Neural cell (in vitro differentiated cells): Measurements from ENCODE around the gene PLA2G3. TPM values are rescaled to one million over a fixed set of nuclear protein-coding genes. Genes with fewer than 3 reads are reported as not detected.

ENCODE experiments used
- H2AFZ ChIP-seq: fragments of 200-600, 300-800 bp; sonication (generic), shearing (Covaris generic); 2 replicates; pipeline ENCODE4 v1.6.0; 2014; ENCODE audit warnings: low read depth, mild to moderate bottlenecking, antibody characterized with exemption, low read length, moderate library complexity
- H3F3A ChIP-seq: fragments of 200-600 bp; shearing (Covaris generic); 2 replicates; pipeline ENCODE4 v1.6.1; 2016; ENCODE audit warnings: mild to moderate bottlenecking, moderate library complexity, mixed read lengths, antibody characterized with exemption, low read length; ENCODE audit not compliant: insufficient read depth, poor library complexity, severe bottlenecking
- H3K27ac ChIP-seq: fragments of 200-600, 300-800 bp; sonication (generic), shearing (Covaris generic); 2 replicates; pipeline ENCODE4 v1.5.1; 2014; ENCODE audit warnings: mild to moderate bottlenecking, low read length, moderate library complexity
- H3K27me3 ChIP-seq: fragments of 300-800, 200-600 bp; sonication (generic), shearing (Covaris generic); 2 replicates; pipeline ENCODE4 v1.6.0; 2014; ENCODE audit warnings: mild to moderate bottlenecking, low read depth, low read length, moderate library complexity; ENCODE audit not compliant: insufficient read depth
- H3K36me3 ChIP-seq: fragments of 300-800, 200-600 bp; sonication (generic), shearing (Covaris generic); 2 replicates; pipeline ENCODE4 v1.5.1; 2014; ENCODE audit warnings: mild to moderate bottlenecking, antibody characterized with exemption, low read length, moderate library complexity; ENCODE audit not compliant: insufficient read depth
- H3K4me2 ChIP-seq: fragments of 300-800, 200-600 bp; sonication (generic), shearing (Covaris generic); 2 replicates; pipeline ENCODE4 v1.6.0; 2014; ENCODE audit warnings: mild to moderate bottlenecking, low read length
- H3K4me3 ChIP-seq: fragments of 300-800, 200-600 bp; sonication (generic), shearing (Covaris generic); 2 replicates; pipeline ENCODE4 v1.5.1; 2014; ENCODE audit warnings: mild to moderate bottlenecking, low read length, moderate library complexity
- H3K79me2 ChIP-seq: fragments of 200-600 bp; shearing (Covaris generic); replicated peaks from 2 replicates; pipeline ENCODE4 v1.6.0; 2014; ENCODE audit warnings: mild to moderate bottlenecking, low read length, moderate library complexity; ENCODE audit not compliant: insufficient read depth
- H3K9ac ChIP-seq: fragments of 300-800, 200-600 bp; sonication (generic), shearing (Covaris generic); 2 replicates; pipeline ENCODE4 v1.6.1; 2016; ENCODE audit warnings: mild to moderate bottlenecking, low read length, mixed read lengths
- H3K9me2 ChIP-seq: fragments of 200-600 bp; shearing (Covaris generic); 2 replicates; pipeline ENCODE4 v1.6.1; 2016; ENCODE audit warnings: mild to moderate bottlenecking, low read length, mixed read lengths; ENCODE audit not compliant: insufficient read depth
- H3K9me3 ChIP-seq: fragments of 200-600, 300-800 bp; sonication (generic), shearing (Covaris generic); 2 replicates; pipeline ENCODE4 v1.6.1; 2016; ENCODE audit warnings: mild to moderate bottlenecking, mixed run types, low read length, moderate library complexity, mixed read lengths
- H4K20me1 ChIP-seq: fragments of 200-600 bp; shearing (Covaris generic); 2 replicates; pipeline ENCODE4 v1.6.1; 2016; ENCODE audit warnings: mild to moderate bottlenecking, mixed run types; ENCODE audit not compliant: insufficient read depth
- EP300 ChIP-seq: fragments of 450-650 bp; conservative IDR thresholded peaks from 2 replicates; pipeline ENCODE4 v1.6.1; 2014; ENCODE audit warnings: antibody characterized with exemption, mild to moderate bottlenecking, moderate library complexity; ENCODE audit not compliant: poor library complexity, severe bottlenecking
- EZH2 ChIP-seq: fragments of 200-600, 300-800 bp; shearing (Covaris generic), sonication (generic); IDR thresholded peaks from 2 replicates; pipeline ENCODE4 v1.6.1; 2014; ENCODE audit warnings: antibody characterized with exemption, low read length, borderline replicate concordance, mild to moderate bottlenecking; ENCODE audit not compliant: insufficient read depth, poor library complexity, severe bottlenecking
- MXI1 ChIP-seq: fragments of 450-650 bp; conservative IDR thresholded peaks from 2 replicates; pipeline ENCODE4 v1.6.1; 2014; ENCODE audit warnings: antibody characterized with exemption, mild to moderate bottlenecking; ENCODE audit not compliant: poor library complexity, severe bottlenecking
- POLR2AphosphoS5 ChIP-seq: IDR thresholded peaks from 2 replicates; pipeline ENCODE4 v1.6.1; 2012
- RAD21 ChIP-seq: fragments of 450-650 bp; conservative IDR thresholded peaks from 2 replicates; pipeline ENCODE4 v1.6.1; 2014; ENCODE audit warnings: antibody characterized with exemption, mild to moderate bottlenecking, moderate library complexity
- REST ChIP-seq: IDR thresholded peaks from 2 replicates; pipeline ENCODE4 v1.6.1; 2012; ENCODE audit warnings: borderline replicate concordance
- SMC3 ChIP-seq: fragments of 450-650 bp; conservative IDR thresholded peaks from 2 replicates; pipeline ENCODE4 v1.6.1; 2014; ENCODE audit warnings: antibody characterized with exemption, mild to moderate bottlenecking, moderate library complexity; ENCODE audit not compliant: poor library complexity
- TAF1 ChIP-seq: IDR thresholded peaks from 2 replicates; pipeline ENCODE4 v1.6.1; 2012; ENCODE audit warnings: low read depth
- polyA plus RNA-seq: library from polyadenylated mRNA; depleted of rRNA; stranded (reverse); fragments of >200 nt; gene quantifications from 2 replicates; pipeline ENCODE4 v1.2.3, GENCODE V29; 2014
- TF ChIP-seq, protein P1 (sequence below): fragments of 450-650 bp; IDR thresholded peaks from 2 replicates; pipeline ENCODE4 v1.5.1; 2014; ENCODE audit warnings: antibody characterized with exemption, mild to moderate bottlenecking, moderate library complexity; ENCODE audit not compliant: poor library complexity, severe bottlenecking

Gene PLA2G3
- polyA plus RNA-seq, 1 donor from 2014 or later, result not detected

- Histone ChIP-seq H2AFZ (no peak overlapping the region), H3K27ac (no peak overlapping the region), H3F3A (no peaks in the 10 kb centered on the region), H3K27me3 (peaks cover 25% of the 10 kb centered on the region), H3K36me3 (no peaks in the 10 kb centered on the region), H3K9ac (no peak overlapping the region), H3K4me3 (no peak overlapping the region), H3K79me2 (no peaks in the 10 kb centered on the region), H4K20me1 (no peaks in the 10 kb centered on the region), H3K4me2 (no peak overlapping the region), H3K9me2 (no peaks in the 10 kb centered on the region), H3K9me3 (no peaks in the 10 kb centered on the region)
- TF ChIP-seq RAD21 (no peak), EZH2 (no peak), REST (no peak), EP300 (no peak), TAF1 (no peak), MXI1 (no peak), POLR2AphosphoS5 (no peak), SMC3 (no peak)
- TF ChIP-seq, protein P1, sequence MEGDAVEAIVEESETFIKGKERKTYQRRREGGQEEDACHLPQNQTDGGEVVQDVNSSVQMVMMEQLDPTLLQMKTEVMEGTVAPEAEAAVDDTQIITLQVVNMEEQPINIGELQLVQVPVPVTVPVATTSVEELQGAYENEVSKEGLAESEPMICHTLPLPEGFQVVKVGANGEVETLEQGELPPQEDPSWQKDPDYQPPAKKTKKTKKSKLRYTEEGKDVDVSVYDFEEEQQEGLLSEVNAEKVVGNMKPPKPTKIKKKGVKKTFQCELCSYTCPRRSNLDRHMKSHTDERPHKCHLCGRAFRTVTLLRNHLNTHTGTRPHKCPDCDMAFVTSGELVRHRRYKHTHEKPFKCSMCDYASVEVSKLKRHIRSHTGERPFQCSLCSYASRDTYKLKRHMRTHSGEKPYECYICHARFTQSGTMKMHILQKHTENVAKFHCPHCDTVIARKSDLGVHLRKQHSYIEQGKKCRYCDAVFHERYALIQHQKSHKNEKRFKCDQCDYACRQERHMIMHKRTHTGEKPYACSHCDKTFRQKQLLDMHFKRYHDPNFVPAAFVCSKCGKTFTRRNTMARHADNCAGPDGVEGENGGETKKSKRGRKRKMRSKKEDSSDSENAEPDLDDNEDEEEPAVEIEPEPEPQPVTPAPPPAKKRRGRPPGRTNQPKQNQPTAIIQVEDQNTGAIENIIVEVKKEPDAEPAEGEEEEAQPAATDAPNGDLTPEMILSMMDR, result no peak
Measured at GRCh38 chr22:31087744-31088215, 52.5 kb downstream of the PLA2G3 start.

DNA sequence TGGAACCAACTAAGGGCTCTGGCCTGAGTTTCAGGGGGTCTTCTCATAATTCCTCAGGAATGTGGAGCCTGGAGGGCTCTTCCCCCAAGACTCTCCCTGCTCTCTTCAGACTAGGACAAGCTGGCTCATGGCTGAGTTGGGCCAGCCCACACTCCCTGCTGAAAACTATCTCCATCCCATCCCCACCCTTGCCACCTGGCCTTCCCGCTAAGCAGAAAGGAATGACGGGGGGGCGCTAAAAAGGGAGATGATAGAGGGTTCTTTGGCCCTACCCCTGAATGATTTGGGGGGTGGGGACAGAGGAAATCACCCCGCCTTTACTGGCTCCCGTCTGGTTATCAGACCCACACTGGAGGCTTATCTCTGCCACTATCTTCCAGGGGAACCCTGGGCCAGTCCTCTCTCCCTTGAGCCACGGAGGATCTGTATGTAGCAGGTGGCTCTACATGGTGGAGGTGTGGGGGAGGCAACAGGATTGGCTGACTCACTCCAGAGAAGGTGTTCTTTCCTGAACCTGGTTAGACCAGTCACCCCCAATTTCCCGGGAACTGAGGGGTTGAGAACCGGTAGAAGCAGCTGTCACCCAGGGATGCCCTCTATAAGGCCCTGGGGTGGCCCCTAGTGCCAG is 53.5 kb downstream of the PLA2G3 start:
- Histone ChIP-seq H4K20me1 (no peaks in the 10 kb centered on the region), H3K4me2 (no peak overlapping the region), H2AFZ (no peak overlapping the region), H3K36me3 (no peaks in the 10 kb centered on the region), H3K79me2 (no peaks in the 10 kb centered on the region), H3K9me3 (no peaks in the 10 kb centered on the region), H3F3A (no peaks in the 10 kb centered on the region), H3K27ac (no peak overlapping the region), H3K9me2 (no peaks in the 10 kb centered on the region), H3K4me3 (no peak overlapping the region), H3K9ac (no peak overlapping the region), H3K27me3 (peaks cover 25% of the 10 kb centered on the region)
- no peak for TF ChIP-seq POLR2AphosphoS5
- TF ChIP-seq TAF1, result no peak
- no peak for TF ChIP-seq RAD21
- TF ChIP-seq, protein P1, result no peak
- no peak for TF ChIP-seq SMC3
- no peak for TF ChIP-seq REST
- TF ChIP-seq EP300, result no peak
- no peak for TF ChIP-seq EZH2
